PC-3 (cell line): ENCODE data around the gene KLK14.

ENCODE experiments used
- CTCF ChIP-seq: fragments of 300-600 bp; sonication (generic); conservative IDR thresholded peaks from 2 replicates; pipeline ENCODE4 v1.5.1; 2017; ENCODE audit warnings: antibody characterized with exemption, low read depth, mild to moderate bottlenecking, low read length
- EZH2 ChIP-seq: fragments of 300-600 bp; sonication (generic); IDR thresholded peaks from one replicate; pipeline ENCODE4 v1.6.1; 2017; ENCODE audit warnings: antibody characterized with exemption, mild to moderate bottlenecking, low read length; ENCODE audit not compliant: unreplicated experiment

DNA sequence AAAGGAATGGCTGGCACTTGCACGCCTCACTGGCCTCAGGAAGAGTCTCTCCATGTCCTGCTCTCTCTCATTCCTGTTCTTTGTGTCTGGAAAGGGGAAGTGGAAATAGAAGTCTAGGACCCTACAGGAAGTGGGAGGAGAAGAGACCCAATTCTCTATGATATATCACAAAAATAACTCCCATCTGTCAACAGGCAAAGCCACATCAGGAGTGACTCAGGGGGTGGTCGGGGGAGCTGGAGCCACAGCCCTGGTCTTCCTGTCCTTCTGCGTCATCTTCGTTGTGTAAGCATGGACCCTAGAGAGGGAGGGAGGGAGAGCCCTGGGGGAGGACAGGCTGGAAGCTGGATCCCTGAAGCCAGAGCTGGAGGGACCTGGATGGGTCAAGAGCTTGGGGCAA is 45.1 kb upstream of the KLK14 start:
- TF ChIP-seq EZH2 (no peak), CTCF (no peak)
